Activated CD4-positive, alpha-beta T cell treated with anti-CD3 and anti-CD28 coated beads for 1 hour (primary cell): ENCODE measurements around the gene JHY.

Experiments used
- DNase-seq: peaks from one replicate; pipeline ENCODE4 v3.0.0-alpha.2; 2020

Gene JHY

GRCh38 chr11:122963961-122964360 is 81.4 kb downstream of the JHY start:
- DNase-seq = no peak

GRCh38 chr11:122976061-122976733 is 93.6 kb downstream of the JHY start:
- no peak for DNase-seq

- no peak for DNase-seq
These were observed 94.3 kb downstream of the JHY start for GRCh38 chr11:122976734-122977469.

GRCh38 chr11:122977470-122978298 is 95.1 kb downstream of the JHY start:
- no peak for DNase-seq

- DNase-seq = no peak
These were observed 95.7 kb downstream of the JHY start for GRCh38 chr11:122978299-122978620.

- no peak for DNase-seq
These were observed 96.7 kb downstream of the JHY start for GRCh38 chr11:122979103-122979814.

GRCh38 chr11:122979815-122980595 is 97.4 kb downstream of the JHY start:
- DNase-seq = no peak

- no peak for DNase-seq
These were observed 99.1 kb downstream of the JHY start, which contains the start of gene BSX for GRCh38 chr11:122981388-122982264. Gene BSX, minus strand, starts transcription at chr11:122981834. Its CDS starts 163 bp downstream, at chr11:122981671.

GRCh38 chr11:122983438-122984185 is 101.1 kb downstream of the JHY start:
- DNase-seq = no peak

- DNase-seq = no peak
These were observed 101.8 kb downstream of the JHY start for GRCh38 chr11:122984186-122985011.

- DNase-seq = no peak
These were observed 113.0 kb downstream of the JHY start for GRCh38 chr11:122995526-122995925.

GRCh38 chr11:122998727-122999366 is 116.3 kb downstream of the JHY start:
- DNase-seq = no peak

GRCh38 chr11:123000721-123001120 is 118.2 kb downstream of the JHY start:
- no peak for DNase-seq

- no peak for DNase-seq
These were observed 124.4 kb downstream of the JHY start for GRCh38 chr11:123006860-123007542.
